GM21717 (cell line): ENCODE results near the gene ARHGEF17.

ENCODE experiments used
- ATAC-seq: cut with Tn5 transposase; IDR thresholded peaks from one replicate; pipeline ENCODE4 v1.9.1; 2021; ENCODE audit warnings: mild to moderate bottlenecking, moderate library complexity; ENCODE audit not compliant: unreplicated experiment

The ARHGEF17 gene

DNA sequence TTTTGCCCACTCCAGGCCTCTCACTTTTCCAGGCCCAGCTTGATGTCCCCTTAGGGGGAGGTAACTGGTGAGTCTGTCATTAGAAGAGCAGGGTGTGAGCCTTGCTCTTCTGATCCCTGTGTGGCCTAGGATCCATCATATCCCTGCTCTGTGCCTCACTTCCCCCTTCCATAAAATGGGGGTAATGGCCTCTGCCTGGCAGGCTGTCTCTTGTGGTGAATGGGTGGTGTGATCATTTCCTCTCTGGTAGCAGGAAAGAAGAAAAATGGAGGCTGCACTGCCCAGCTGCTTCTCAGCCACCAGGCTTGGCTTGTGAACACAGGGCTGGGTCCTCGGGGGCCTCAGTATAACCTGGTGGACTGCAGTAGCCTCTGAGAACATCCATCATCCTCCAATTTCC is 5.6 kb downstream of the ARHGEF17 start:
- no peak for ATAC-seq

DNA sequence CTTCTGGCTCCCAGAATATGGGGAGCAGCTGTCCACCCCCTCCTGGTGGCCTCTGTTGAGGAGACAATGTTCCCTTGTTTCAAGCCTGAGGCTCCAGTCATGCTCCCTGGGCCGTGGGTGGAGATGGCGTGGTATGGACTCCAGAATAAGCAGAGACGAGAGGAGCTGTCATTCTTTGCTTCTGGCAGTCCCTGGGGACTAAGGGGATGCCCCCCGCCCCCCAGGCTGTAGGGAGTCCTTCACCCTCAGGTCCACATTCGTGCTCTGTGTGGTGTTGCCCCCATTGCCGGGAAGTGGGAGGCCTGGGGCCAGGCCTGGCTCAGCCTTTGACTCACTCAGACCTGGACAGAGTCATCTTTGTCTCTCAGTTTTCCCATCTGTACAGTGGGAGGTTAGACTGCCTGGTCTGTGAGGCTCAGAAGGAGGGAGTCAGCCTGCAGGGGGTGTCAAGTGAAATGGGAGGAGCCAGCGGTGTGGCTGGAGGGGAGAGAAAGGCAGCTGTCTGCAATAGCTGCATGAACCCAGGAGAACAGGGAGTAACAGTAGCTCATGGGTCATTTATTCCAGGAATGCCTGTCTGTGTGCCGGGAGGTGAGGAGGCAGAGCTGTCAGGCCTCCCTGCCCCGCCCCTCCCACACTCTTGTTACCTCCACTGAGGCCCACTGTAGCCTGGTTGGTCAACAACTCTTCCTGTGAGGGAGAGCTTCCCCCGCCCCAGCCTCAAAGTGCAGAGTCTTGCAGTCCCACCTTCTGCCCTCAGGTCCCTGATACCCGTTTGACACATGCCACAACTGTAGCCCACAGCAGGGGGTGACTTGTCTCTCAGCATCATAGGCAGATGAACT is 6.3 kb downstream of the ARHGEF17 start:
- no peak for ATAC-seq

DNA sequence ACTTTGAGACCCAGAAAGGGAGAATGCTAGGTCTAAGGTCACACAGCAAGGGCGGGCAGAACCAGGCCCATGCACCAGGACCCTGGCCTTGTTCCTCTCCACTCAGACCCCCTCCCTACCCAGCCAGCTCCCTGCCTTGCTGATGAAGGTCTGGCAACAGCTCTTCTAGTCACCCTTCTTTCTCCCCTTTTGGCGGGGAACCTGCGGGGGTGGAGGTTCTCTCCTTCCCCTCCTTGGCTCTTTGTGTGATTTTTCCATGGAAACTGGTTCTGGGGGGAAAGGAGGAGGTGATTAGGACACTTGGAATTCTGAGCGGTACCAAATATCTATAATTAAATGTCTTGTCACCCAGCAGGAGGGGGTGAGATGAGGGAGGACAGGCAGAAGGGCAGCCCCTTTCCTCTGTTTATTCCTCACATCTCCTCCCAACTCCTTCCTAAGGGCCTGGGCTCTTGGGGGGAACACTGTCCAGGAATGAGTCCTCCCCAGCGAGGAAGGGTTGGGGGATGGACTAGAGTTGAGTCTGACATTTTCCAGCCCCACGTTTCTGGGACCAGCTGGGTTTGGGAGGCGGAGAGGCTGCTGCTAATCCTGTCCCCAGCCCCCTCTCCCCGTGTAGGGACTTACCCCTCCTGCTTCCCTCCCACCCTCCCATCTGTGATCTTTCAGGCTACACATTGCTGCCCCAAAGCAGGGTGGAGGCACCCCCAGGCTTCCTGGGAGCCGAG is 7.4 kb downstream of the ARHGEF17 start:
- no peak for ATAC-seq

DNA sequence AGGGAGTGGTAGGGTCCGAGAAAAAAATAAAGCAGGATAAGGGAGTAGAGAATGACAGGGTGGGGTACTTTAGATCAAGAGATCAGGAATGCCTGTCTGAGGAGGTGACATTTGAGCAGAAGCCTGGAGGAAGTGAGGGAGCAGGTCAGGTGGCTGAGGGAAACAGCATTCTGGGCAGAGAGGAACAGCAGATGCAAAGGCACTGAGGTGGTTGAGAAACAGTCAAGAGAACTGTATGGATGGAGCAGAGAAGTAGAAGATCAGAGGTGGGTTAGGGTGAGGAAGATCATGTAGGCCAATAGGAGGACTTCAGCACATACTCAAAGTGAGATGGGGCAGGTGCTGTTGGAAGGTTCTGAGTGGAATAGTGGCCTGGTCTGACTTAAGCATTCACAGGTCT is 8.3 kb downstream of the ARHGEF17 start:
- ATAC-seq: no peak

DNA sequence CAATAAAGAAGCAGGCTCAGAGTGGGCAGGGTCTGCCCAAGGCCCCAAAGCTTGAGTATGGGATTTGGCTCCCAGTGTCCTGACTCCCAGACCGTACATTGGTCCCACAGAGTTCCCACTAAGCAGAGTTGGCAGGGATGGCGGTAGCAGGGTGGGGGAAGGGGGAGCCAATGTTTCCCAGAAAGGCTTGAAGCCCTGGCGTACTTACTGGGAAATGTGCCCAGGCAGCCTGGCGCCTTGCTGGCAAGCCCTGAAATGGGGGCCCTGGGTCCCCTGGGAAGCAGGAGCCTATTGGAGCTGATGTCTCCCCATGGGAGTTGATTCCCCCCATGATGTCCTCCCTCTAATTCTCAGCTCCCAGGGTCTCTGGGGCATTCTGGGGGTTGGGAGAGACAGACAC is 9.3 kb downstream of the ARHGEF17 start:
- no peak for ATAC-seq

DNA sequence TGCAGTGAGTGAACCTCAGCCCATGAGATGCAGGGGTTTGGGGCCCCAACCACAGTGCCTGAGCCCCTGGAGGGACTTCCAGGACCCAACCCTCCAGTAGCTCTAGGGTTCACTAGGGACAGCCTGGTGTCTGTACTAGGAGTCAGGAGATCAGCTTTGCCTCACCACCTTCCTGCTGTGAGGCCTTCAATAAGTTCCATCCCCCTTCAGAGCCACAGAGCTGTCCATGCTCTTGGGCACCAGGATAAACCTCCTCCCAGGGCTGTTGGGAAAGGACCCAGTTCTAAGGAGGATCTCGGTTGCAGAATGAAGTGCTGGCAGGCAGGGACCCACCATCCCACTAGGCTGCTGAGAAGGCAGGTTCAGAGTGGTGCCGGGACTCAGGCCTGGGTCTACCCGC is 9.7 kb downstream of the ARHGEF17 start:
- no peak for ATAC-seq

DNA sequence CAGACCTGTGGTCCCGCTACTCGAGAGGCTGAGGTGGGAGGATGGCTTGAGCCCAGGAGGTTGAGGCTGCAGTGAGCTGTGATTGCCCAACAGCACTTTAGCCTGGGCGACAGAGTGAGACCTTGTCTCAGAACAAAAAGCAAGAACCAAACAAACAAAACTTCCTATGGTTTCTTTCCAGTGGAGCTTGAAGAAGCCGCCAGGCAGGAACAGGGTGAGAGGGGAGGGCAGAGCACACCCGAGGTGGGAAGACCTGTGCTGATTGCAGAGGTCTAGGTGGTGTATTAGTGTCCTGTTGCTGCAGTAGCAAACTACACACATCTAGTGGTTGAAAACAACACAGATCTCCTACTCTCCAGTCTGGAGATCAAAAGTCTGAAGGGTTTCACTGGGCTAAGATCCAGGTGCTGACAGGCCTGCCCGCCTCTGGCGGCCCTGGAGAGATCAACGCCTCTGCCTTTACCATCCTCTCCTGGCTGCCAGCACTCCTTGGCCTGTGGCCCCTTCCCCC is 10.5 kb downstream of the ARHGEF17 start:
- ATAC-seq: no peak

DNA sequence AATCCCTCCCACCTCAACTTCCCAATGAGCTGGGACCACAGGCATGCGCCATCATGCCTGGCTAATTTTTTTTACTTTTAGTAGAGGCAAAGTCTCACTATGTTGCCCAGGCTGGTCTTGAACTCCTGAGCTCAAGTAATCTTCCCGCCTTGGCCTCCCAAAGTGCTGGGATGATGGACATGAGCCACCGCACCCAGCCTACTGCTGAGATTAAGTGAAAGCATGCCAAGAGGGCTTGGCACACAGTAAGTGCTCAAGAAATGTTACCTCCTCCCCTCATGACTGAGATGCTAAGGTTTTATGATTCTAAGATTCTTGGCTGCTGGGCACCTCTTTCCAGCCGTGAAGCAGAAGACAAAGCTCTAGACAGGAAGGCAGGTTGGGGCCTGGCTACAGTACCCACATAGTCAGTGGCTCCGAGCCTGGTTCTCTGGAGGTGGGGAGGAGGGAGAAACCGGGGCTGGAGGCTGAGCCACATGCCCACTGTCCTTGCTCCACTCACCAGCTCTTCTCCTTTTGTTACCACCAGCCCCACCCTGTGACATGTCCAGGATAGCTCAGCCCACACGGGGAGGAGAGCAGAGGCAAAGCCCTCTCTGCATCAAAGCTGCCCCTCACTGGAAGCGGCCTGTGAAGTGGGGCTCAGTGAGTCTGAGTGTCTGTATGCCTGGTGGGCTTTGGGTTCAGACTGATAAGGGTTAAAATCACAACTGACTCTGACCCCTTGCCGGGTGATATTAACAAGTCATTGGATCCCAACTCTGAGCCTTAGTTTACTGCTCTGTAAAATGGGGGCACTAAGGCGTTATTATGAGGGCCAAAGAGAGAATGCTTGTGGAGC is 12.9 kb downstream of the ARHGEF17 start:
- no peak for ATAC-seq

DNA sequence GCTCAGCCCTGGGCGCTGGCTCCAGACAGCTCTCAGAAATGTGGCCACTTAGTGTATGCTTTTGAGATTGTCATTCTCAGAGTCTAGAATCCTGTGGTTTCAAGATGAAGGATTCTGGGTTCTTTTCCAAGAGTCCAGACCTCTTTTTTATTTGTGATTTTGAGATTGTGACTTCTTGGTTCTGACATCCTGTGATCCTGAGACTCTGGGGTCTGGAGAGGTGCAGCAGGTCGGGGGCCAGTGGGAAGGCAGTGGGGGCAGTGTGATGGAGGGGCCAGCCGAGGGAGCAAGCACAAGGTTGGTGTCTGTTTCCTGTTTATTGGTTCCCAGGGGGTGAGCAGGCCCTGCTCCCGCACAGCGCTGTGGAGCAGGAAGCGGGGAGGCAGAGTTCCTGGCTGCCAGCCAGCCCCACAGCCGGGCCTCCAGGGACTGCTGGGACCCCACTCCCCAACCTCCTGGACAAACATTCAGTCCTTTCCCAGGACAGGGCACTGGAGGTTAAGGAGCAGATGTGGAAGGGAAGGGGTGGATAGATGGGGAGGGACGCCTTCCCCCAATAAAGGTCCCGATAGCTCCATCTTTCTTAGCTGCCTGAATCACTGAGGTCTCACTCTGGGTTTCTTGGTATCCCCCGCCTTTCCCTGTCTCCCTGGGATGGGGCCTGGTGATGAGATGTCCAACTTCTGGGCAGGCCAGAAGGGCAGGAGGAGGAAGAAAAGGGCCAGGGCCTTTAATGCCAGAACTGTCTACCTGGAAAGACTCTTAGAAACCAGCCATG is 13.7 kb downstream of the ARHGEF17 start:
- ATAC-seq: no peak

DNA sequence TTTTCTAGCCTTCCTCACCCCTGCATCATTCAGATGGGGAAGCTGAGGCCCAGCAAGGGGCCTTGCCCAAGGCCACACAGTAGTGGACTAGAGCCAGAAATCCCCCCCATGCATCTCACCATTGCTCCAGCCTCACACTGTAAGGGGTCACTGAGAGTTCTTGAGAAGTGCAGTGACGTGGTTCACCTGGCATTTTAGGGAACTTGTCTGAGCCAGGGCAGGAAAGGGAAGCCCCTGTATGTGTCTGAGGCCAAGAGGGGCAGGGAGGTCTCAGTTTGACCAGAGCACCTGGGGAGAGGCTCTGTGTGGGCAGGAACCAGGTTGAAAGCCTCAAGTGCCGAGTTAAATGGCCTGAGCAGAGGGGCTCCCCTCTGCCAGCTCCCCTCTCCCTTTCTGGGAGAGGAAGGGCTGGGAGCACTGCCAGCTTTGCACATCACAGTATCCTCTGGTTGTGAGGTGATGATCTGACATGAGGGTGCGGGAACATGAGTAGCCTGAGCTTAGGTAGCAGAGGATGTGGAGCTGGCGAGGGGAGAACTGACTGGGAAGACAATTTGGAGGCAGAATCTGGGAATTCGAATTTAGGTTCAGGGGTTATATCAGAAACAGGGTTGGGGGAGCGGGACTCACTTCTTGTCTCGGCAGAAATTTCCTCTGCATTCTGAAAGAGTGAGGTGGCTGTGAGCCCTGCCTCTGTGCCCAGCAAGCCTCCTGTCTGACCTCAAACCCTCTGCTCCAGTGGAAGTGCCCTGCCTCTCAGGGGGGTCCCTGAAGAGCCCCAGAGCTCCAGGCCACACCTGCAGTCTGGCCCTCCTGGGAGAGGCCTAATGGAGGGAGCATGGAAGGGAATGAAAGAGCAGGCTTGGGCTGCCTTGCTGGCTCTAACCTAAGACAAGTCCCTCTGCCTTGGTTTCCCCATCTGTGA is 14.6 kb downstream of the ARHGEF17 start:
- ATAC-seq: no peak

DNA sequence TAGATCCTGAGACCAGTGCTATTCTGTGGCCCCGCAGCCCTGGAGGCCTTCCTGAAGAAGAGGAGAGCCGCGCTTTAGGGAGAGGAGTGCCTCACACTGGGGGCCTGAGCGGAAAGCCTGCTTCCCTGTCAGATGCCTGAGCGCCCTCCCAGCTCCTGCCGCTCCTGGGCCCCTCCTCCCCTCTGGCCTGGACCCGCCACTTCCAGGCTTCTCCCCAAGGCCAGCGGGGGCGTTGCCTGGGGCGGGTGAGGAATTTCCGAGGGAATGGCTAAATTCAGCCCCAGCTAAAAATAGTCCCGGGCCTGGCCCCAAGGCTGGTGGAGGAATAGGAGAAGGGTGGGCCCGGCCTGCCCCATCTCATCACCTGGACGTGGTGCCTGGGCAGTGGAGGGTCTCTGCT is 15.4 kb downstream of the ARHGEF17 start:
- no peak for ATAC-seq

DNA sequence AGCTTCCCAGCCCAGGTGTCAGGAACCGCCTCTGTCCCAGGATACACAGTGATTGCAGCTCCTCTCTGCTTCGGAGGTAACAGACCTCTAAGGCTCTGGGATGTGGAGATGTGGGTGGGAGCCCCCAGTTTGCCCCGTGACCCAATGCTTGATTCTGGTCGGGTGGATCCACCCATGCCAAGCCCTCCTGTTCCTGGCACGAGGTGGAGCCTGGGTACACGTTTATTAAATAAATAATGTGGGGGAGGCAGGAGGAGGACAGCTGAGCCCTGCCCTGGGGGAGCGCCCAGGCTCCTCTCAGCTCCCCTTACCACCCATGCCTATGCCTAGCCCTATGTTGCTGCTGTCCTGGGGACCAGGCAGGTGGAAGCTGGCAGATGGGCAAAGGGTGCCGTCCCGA is 16.0 kb downstream of the ARHGEF17 start:
- ATAC-seq: no peak

DNA sequence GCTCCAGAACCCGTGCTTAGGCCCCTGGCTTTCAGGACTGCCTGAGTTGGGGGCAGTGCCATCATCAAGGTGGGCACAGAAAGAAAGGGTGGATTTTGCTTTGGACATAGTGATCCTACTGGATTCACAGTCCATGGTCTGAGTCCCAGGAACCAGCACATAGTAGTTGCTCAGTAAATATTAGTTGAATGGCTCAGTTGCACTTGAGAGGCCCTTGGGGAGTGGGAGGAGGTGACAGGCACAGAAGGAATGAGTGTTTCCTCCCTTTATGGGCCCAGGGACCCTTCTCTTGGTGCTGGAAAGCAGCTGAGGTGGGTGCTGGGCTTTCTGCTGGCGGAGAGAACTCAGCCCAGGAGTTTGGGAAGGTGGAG is 16.6 kb downstream of the ARHGEF17 start:
- ATAC-seq: no peak

DNA sequence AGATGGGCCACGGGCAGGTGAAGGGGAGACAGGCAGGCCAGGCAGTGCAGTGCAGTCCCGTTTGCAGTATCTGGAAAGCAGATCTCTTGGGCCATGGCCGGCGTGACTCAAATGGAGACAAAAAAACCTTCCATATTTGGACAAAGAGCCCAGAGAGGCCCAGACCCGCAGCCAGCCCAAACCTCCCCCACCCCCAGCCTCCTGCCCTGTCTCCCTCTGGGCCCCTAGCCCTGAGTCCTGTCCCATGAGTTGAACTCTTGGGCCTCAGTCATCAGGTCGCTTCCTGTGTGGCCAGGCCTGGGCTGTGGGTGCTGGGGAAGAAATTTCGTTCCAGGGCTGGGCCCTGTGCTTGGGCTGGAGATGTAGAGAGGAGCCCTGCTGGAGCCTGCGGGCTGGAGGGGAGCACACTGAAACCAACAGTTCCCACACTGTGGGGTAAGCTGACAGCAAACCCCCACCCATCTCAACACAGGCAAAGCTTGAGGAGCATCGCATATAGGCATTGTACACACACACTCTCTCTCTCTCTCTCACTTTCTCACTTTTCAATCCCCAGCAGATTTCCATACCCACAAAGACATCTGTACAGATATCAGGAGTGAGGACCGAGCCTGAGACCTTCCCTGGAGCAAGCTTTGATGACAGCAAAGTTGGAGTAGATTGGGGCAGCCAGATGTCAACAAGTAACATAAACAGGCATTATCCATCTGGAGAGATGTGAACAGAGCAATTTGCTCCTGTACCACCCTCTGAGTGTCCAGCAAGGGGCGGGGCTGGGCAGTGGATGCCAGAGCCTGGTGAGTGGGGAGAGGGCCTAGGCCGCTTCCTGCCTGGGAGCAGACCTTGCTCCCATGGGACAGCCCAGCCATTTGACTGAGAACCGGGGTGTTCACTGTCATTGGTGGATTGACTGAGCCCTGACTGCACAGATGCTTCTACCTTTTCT is 17.2 kb downstream of the ARHGEF17 start:
- peak; percentile 58 for ATAC-seq

DNA sequence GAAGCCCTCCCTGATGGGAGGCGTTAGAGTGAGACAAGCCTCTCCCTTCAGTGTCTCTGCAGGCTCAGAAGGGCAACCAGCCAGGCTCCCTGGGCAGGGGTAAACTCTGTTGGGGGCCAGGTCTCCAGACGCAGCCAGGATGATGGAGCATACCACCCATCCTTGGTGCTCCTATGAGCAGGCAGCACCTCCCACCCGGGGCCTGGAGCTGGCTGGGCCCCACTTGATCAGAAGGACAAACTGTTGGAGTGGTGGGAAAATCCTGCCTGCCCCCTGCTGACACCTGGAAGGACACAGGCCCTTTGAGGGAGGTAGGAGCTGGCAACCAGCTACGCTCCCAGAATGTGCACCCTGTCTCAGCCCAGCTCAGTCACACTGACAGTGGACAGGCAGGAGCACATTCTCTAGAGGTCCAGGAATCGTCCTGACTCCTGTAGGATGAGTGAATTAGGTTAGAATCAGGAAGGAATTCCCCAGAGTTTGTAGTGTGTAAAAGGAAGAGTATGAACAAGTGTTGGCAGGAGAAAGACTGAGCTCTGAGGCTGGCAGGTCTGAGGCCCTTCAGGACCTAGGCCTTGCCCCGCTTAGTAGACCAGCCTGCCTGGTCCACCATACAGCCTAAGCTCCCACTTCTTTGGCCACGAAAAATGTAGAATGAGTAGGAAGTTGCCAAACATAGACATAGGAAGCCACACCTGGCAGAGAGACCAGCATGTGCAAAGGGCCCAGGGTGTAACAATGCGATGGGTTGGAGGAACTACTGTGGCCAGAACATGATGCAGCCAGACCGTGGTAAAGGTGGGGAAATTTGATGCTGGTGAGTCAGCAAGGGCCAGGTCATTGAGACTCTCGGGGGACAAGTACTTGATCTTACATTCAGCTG is 19.1 kb downstream of the ARHGEF17 start:
- no peak for ATAC-seq

DNA sequence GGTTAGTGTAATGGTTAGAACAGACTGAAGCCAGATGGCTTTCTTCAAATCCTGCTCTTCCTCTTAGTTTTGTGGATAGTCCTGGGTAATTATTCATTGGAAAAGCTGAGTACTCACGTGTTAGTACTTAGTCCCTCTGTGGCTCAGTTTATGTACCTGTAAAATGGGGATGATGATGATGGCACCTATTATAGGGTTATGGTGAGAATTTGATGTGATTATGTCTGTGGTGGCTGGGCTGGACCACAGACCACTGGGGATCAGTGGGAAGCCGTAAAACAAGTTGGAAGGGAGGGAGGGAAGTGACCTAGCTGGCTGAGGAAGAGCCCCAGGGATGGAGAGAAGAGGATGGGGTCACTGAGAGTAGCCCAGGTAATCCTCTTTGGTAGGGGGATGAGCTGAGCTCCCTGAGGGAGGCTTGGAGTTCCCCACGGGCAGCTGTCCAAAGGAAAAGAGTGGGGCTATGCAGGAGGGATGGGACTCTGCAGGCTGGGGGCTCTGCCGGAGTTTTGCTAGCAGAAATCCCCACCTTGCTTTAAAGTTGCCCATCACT is 19.8 kb downstream of the ARHGEF17 start:
- ATAC-seq: no peak

DNA sequence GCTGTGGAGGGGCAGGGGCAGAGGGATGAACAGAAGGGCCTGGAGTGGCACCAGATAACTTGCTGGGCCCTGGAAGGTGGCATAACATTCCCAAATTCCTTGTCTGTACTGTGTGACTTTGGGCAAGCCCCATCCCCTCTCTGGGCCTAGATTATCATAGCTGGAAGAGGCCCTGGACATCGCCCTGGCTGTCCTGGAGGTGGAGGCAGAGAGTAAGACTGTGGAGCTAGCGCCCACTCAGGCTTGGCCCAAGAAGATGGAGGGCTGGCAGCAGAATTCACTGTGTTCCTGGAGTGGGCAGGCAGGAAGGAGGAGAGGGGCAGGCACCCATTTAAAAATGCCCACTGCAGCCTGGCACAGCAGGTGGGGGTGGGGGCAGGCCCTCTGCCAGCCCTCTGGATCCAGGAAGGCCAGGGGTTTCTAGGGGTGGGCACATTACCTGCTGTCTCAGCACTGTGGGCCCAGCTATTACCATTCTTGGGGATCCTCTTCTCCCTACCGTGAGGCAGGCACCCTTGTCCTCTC is 22.6 kb downstream of the ARHGEF17 start:
- no peak for ATAC-seq
